NCI-H460 (cell line): ENCODE results near the gene SUPT3H. TPM values are rescaled to one million over a fixed set of nuclear protein-coding genes. Genes with fewer than 3 reads are reported as not detected.

Experiments used
- DNase-seq: peaks from one replicate; pipeline ENCODE4 v3.0.0-alpha.2; 2016; ENCODE audit warnings: low read depth; ENCODE audit errors: extremely low read depth
- total RNA-seq: library from RNA; depleted of rRNA; stranded (reverse); fragments of >200 nt; shearing (Covaris generic); gene quantifications from 2 replicates; pipeline ENCODE4 v1.2.3, GENCODE V29; 2014

SUPT3H gene
- total RNA-seq, 1 experiment from 2014 or later = 5.9 TPM

- no peak for DNase-seq
These were observed 405.0 kb downstream of the SUPT3H start for GRCh38 chr6:44972709-44973108.

- DNase-seq = no peak
These were observed 408.1 kb downstream of the SUPT3H start for GRCh38 chr6:44969446-44970185.

GRCh38 chr6:44967481-44967880 lies 410.3 kb downstream of the SUPT3H start:
- no peak for DNase-seq

GRCh38 chr6:44966449-44967092 lies 411.2 kb downstream of the SUPT3H start:
- peak; percentile 25 for DNase-seq

GRCh38 chr6:44965708-44966107 lies 412.0 kb downstream of the SUPT3H start:
- no peak for DNase-seq

- no peak for DNase-seq
These were observed 416.8 kb downstream of the SUPT3H start for GRCh38 chr6:44960898-44961297.

- no peak for DNase-seq
These were observed 418.1 kb downstream of the SUPT3H start for GRCh38 chr6:44959651-44960050.

GRCh38 chr6:44957156-44957555 lies 420.6 kb downstream of the SUPT3H start:
- no peak for DNase-seq

- DNase-seq = no peak
These were observed 421.3 kb downstream of the SUPT3H start for GRCh38 chr6:44956396-44956795.

- DNase-seq = no peak
These were observed 422.6 kb downstream of the SUPT3H start for GRCh38 chr6:44955145-44955544.

GRCh38 chr6:44954281-44954680 lies 423.5 kb downstream of the SUPT3H start:
- no peak for DNase-seq

- no peak for DNase-seq
These were observed 426.4 kb downstream of the SUPT3H start for GRCh38 chr6:44951253-44951747.

- no peak for DNase-seq
These were observed 428.0 kb downstream of the SUPT3H start for GRCh38 chr6:44949596-44950201.

GRCh38 chr6:44943541-44943940 lies 434.2 kb downstream of the SUPT3H start:
- DNase-seq = no peak

GRCh38 chr6:44942798-44943197 lies 434.9 kb downstream of the SUPT3H start:
- no peak for DNase-seq

GRCh38 chr6:44942201-44942600 lies 435.5 kb downstream of the SUPT3H start:
- no peak for DNase-seq

- DNase-seq = no peak
These were observed 437.4 kb downstream of the SUPT3H start for GRCh38 chr6:44940367-44940766.

- DNase-seq = no peak
These were observed 441.9 kb downstream of the SUPT3H start for GRCh38 chr6:44935693-44936300.

- no peak for DNase-seq
These were observed 444.6 kb downstream of the SUPT3H start for GRCh38 chr6:44933108-44933507.

GRCh38 chr6:44932651-44933091 lies 445.1 kb downstream of the SUPT3H start:
- DNase-seq = no peak

GRCh38 chr6:44931385-44931784 lies 446.3 kb downstream of the SUPT3H start:
- no peak for DNase-seq
